CD4-positive, alpha-beta T cell treated with Interleukin-6 for 4 hours (primary cell): ENCODE data around the gene RGS7.
"Not testable (repeated sequence)": the region's sequence is repeated elsewhere in the genome, so short reads cannot be mapped to it uniquely, and the experiment has no call there.

Source experiments
- DNase-seq: peaks from one replicate; pipeline ENCODE4 v3.0.0-alpha.2; 2020; ENCODE audit warnings: mixed read lengths

RGS7 gene

DNA sequence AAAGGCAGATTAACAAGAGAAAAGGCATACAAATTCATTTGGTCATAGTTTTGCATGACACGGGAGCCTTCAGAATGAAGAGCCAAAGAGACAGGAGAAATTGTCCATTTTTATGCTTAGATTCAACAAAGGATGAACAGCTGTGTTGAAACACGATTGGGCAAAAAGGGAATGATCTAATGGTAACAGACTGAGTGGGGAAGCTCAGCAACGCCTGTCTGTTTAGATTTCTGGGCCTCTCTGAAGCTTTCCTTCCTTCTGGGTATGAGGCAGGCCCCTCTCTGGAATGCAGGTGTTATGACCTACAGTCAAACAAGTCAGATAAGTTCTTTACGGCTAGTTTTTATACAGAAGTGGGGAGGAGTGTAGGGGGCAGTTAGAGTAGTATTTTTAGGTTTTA is 154.6 kb downstream of the RGS7 start:
- DNase-seq = no peak

DNA sequence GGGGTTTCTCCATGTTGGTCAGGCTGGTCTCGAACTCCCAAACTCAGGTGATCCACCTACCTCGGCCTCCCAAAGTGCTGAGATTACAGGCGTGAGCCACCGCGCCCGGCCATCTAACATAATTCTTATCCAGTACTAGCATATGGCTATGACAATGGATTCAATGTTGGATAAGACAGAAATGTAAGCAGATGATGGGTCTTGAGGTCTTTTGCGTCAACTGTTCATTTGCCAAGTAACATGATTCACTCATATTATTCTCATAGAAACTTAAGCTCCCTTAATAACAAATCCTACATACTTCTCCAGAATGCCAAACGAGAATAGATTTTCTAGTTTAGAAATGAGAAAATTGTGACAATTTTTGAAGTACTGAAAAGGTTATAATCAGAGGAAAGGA is 170.3 kb downstream of the RGS7 start:
- DNase-seq = no peak

- DNase-seq = no peak
Observed at GRCh38 chr1:241181971-241182370, 175.0 kb downstream of the RGS7 start.

DNA sequence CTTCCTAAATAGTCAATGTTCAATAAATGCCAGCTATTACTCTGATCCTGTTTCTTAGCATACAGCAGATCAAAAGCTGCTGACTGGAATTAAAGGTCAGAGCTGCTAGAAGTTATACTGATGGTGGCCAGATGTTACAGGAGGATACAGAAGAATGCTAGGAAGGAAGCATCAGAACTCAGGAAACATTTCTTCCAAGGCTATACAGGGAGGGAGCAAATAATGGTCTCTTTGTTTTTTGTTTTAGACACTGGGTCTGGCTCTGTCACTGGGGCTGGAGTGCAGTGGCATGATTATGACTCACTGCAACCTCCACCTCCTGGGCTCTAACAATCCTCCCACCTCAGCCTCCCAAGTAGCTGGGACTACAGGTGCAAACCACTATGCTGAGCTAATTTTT is 175.5 kb downstream of the RGS7 start:
- no peak for DNase-seq

DNA sequence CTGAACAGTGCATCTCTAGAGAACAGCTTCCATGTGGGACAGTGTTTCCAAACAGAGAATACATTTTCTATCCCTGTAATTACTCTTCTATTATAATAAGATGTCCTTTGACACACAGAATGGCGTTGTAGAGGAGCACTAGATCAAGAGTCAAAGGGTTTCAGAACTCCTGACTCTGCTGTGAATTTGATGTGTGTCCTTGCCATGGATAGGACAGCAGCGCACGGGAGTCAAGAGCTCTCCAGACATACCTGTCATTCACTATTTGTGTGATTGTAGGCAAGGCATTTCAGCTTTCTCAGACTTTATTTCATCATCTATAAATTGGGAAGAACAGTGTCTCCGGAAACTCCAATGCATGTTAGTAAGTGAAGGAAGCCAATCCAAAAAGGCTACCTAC is 176.4 kb downstream of the RGS7 start:
- DNase-seq = no peak

DNA sequence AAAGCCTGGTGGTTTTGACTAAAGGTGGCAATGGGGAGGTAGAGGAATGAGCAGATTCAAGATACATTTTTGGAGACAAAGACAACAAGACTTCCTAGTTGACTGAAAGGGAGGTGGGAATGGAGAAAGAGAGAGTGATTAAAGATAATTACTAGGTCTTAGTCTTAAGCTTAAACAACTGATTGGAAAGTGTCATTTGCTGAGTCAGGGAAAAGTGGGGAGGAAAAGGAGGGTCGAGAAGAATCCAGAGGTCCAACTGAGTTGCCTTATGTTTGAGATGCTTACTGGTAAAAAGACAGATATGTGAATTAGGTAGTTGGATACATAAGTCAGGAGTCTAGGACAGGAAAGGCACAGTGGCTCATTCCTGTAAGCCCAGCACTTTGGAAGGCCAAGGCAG is 179.3 kb downstream of the RGS7 start:
- DNase-seq = no peak

DNA sequence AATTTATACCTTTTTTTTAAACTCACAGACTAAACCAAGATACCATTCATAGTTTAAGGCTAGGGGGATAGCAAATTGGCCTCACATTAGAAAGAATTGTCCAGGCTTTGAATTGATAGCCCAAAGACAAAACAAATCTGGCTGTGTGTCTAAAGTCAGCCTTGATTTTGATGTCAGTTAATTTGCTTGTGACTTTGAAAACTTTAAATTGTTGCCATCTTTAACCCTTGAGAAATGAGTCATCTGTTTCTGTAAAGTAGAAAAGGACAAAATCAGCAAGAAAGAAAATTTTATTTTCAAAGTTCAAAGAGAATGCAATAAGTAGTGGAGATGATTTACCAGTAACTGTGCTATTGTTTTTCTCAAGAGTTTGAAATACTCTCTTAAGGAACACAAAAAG is 184.5 kb downstream of the RGS7 start:
- DNase-seq = no peak

DNA sequence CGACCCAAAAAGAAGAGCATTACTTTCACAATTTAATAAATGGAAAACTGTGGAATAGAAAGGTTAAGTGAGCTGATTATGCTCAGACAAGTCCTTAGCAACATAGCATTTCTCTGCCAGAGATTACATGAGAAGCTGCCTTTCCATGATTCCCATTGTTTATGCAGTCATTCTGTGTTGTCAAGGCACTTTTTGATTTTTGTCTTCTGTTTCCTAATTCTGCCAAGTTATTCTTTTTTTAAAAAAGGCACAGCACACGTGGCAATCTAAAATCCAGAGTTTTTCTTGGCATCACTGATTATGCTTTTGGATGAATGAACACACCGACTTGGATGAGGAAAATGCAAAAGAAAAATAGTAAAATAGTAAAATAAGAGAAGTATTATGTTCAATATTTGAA is 185.0 kb downstream of the RGS7 start:
- DNase-seq = no peak

DNA sequence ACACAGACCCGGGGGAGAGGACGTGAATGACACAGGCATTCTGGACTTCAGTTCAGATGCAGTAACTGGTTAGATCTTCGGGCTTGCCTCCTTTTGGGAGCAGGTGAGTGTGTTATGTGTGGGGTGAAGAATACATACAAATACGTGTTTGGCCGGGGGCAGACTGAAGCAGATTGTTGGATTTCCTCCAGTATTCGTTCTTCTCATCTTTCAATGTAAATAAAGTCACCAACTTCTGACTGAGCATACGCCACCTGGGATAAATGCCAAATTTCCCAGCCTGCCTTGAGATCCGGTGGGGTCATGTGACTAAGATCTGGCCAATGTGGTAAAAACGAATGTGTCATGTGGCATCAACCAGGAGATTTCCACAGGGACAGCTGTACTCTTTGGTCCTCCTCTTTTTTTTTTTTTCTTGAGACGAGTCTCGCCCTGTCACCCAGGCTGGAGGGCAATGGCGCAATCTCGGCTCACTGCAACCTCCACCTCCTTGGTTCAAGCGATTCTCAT is 189.8 kb downstream of the RGS7 start:
- no peak for DNase-seq

DNA sequence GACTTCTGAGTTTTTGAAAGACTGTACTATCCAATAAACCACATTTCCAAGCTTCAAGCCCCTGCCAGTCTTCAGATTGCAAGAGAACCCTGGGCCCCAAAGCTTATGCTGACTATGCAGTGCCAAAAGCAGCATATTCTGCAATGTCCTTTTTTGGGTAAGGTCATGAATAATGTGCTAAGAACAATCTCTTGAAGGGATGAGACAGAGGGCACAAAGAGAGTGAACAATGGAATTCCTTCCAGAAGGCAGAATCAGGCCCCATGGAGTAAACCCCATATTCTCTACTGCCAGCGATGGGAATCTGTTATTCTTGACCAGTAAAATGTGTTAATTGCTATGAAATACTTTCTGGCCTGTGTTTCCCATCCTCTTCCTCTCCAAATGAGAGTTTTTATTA is 190.4 kb downstream of the RGS7 start:
- DNase-seq = no peak

DNA sequence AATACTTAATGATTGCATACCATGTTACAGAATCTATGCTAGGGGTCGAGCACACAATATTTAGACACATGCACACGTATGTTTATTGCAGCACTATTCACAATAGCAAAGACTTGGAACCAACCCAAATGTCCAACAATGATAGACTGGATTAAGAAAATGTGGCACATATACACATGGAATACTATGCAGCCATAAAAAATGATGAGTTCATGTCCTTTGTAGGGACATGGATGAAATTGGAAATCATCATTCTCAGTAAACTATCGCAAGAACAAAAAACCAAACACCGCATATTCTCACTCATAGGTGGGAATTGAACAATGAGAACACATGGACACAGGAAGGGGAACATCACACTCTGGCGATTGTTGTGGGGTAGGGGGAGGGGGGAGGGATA is 191.7 kb downstream of the RGS7 start:
- not testable (repeated sequence) for DNase-seq

- no peak for DNase-seq
Observed at GRCh38 chr1:241163363-241163762, 193.6 kb downstream of the RGS7 start.

GRCh38 chr1:241161188-241161689 is 195.8 kb downstream of the RGS7 start:
- DNase-seq = no peak

GRCh38 chr1:241157435-241157834 is 199.6 kb downstream of the RGS7 start:
- no peak for DNase-seq

GRCh38 chr1:241156231-241156965 is 200.6 kb downstream of the RGS7 start:
- no peak for DNase-seq

- DNase-seq = no peak
Observed at GRCh38 chr1:241145881-241146280, 211.1 kb downstream of the RGS7 start.

DNA sequence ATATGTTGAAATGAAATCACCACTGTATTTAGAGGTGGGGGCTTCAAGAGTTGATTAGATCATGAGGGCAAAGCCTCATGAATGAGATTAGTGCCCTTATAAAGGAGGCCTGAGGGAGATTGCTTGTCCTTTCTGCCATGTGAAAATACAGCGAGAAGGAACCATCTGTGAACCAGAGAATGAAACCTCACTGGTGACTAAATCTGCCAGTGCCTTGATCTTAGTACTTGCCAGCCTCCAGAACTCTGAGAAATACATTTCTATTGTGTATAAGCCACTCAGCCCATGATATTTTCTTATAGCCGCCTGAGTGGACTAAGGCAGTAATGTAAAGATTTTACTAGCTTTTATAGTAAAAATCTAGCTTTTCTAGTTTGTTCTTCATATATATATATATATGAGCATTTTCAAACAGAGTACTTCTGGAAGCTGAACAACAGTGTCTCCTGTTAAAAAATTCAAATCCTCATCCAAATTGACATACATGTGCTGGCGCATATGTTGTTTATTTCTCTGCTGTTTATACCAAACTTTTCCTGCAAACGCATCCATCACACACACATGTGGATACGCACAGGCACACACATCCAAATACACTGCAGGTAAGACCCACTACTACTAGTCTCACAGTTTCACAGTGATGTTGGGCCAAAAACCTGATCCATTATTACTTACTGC is 213.1 kb downstream of the RGS7 start:
- DNase-seq = no peak

DNA sequence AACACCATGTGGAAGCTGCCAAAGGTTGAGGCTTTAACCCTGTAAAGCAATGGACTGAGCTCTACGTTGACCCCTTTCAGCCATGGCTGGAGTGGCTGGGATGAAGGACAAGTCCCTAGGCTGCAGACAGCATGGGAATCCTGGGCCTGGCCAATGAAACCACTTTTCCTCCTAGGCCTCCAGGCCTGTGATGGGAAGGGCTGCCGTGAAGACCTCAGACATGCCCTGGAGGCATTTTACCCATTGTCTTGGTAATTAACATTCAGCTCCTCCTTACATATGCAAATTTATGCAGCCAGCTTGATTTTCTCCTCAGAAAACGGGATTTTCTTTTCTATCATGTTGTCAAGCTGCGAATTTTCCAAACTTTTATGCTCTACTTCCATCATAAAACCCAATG is 214.5 kb downstream of the RGS7 start:
- DNase-seq = no peak

DNA sequence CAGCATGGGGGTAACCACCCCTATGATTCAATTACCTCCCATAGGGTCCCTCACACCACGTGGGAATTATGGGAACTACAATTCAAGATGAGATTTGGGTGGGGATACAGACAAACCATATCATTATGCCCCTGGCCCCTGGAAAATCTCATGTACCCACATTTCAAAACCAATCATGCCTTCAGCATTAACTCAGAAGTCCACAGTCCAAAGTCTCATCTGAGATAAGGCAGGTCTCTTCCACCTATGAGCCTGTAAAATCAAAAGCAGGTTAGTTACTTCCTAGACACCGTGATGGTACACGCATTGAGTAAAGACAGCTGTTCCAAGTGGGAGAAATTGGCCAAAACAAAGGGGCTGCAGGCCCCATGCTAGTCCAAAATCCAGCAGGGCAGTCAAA is 215.4 kb downstream of the RGS7 start:
- not testable (repeated sequence) for DNase-seq

DNA sequence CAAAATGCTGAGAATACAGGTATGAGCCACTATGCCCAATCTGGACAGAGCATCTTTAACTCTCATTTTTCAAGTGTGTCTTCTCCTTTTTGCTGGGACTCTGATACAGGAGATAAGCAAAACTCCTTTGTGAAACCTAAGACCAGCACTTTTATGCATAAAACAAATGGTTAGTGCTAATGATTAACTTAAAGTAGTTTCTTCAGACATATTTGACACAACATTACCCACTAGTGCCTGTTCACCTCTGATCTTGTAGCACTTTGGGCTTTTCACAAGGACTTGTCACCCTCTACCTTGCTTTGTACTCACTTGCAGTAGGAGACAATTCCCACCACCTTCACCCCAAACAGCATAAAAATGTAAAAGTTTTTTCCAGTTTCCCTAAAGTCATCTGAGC is 216.3 kb downstream of the RGS7 start:
- DNase-seq = no peak

- DNase-seq = no peak
Observed at GRCh38 chr1:241139047-241139446, 218.0 kb downstream of the RGS7 start.

GRCh38 chr1:241138248-241138647 is 218.8 kb downstream of the RGS7 start:
- DNase-seq = no peak

- DNase-seq = no peak
Observed at GRCh38 chr1:241136389-241136788, 220.6 kb downstream of the RGS7 start.

DNA sequence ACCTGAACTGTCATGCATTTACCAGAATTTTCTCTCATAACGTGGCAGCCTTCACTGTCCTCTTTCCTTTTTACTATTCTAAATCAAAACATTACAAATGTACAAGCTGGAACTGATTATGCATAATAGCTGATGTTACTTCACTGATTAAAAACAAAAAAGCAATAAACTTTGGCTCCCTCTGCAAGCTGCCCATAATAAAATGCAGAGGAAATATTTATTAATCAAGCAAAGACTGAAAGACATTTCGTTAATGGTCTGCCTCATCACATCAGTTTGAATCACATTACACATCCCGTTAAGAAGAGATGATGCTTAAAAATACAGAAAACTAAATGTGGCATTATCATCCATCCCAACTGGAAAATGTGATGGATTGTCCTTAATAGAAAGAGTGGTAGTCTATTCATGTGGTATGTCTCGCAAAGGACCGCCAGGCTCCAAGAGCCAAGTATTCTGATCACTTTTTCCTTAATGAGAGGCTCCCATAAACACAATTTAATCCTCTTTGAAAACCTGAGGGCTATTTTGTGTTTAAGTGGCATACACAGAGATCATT is 225.3 kb downstream of the RGS7 start:
- DNase-seq = no peak
